K562 (cell line): ENCODE data around the gene BMAL1. TPM values are rescaled to one million over a fixed set of nuclear protein-coding genes. Genes with fewer than 3 reads are reported as not detected.

Source experiments
- ATAC-seq: fragments of 200-7000 bp; cut with Tn5 transposase; 3 replicates; pipeline ENCODE4 v1.9.1; 2020; ENCODE audit warnings: moderate library complexity
- BruUV-seq: library from RNA; stranded (reverse); fragments of 400-500 nt; replicated peaks from 2 replicates; lab custom pipeline; 2021; lab: Mats Ljungman, UMichigan
- CTCF ChIA-PET: fragments of 300-600 bp; formaldehyde crosslinking; extraction: SDS; loops from one replicate; lab custom pipeline; 2021; ENCODE audit warnings: low intra/inter-chr PET ratio; lab: Yijun Ruan, JAX
- POLR2A ChIA-PET: fragments of 300-600, 350-650 bp; sonication (Branson Sonifier 250); formaldehyde crosslinking; extraction: SDS; loops from one replicate; lab custom pipeline; 2021; ENCODE audit warnings: antibody characterized with exemption, inconsistent platforms; lab: Yijun Ruan, JAX
- DNase-seq, 4 experiments: peaks; one replicate each; pipeline versions ENCODE4 v3.0.0 to v3.0.0-alpha.2; 2011 to 2018; ENCODE audit warnings: low spot score in 3 of 4, mixed read lengths in 3 of 4; ENCODE audit errors: extremely low read depth in 1 of 4
- FAIRE-seq: peaks from 2 replicates; lab custom pipeline; 2011; peaks lifted over from hg19 to GRCh38; lab: Jason Lieb, UNC
- H2AFZ ChIP-seq: 2 replicates; pipeline ENCODE4 v1.6.0; 2011; ENCODE audit warnings: low read depth, low read length, control low read depth, inconsistent platforms
- H3K27ac ChIP-seq: fragments of 200-600 bp; 3 replicates; pipeline ENCODE4 v1.8.0; 2011; ENCODE audit warnings: low read depth, mild to moderate bottlenecking, control low read depth, inconsistent platforms, low read length, moderate library complexity, mixed read lengths; ENCODE audit errors: extremely low read depth
- H3K27me3 ChIP-seq, 2 experiments: fragments of 300-600 bp in 1 of 2; 2 replicates in 1 of 2; 3 replicates in 1 of 2; pipeline versions ENCODE4 v1.6.0 to v1.8.0; 2011; ENCODE audit warnings: inconsistent platforms in 2 of 2, low read length in 2 of 2, mild to moderate bottlenecking in 1 of 2, mixed read lengths in 1 of 2, moderate library complexity in 1 of 2; ENCODE audit not compliant: control insufficient read depth in 2 of 2, insufficient read depth in 2 of 2
- H3K36me3 ChIP-seq: fragments of 300-600 bp; 3 replicates; pipeline ENCODE4 v1.8.0; 2011; ENCODE audit warnings: mild to moderate bottlenecking, low read length, inconsistent platforms; ENCODE audit not compliant: control insufficient read depth, insufficient read depth
- H3K4me1 ChIP-seq, 2 experiments: fragments of 200-600 bp in 1 of 2; replicated peaks in 1 of 2; 2 replicates in 1 of 2; 3 replicates in 1 of 2; pipeline versions ENCODE4 v1.5.1 to v1.8.0; 2011; ENCODE audit warnings: inconsistent platforms in 2 of 2, low read length in 2 of 2, mild to moderate bottlenecking in 1 of 2, mixed read lengths in 1 of 2, moderate library complexity in 1 of 2; ENCODE audit not compliant: control insufficient read depth in 2 of 2, insufficient read depth in 2 of 2
- H3K4me2 ChIP-seq: 2 replicates; pipeline ENCODE4 v1.6.1; 2011; ENCODE audit warnings: low read length, control low read depth, inconsistent platforms, mixed read lengths; ENCODE audit not compliant: insufficient read depth
- H3K4me3 ChIP-seq: fragments of 200-600 bp; sonication (generic), shearing (Covaris generic); 2 replicates; pipeline ENCODE4 v1.5.1; 2016; ENCODE audit warnings: control low read depth, inconsistent platforms
- H3K79me2 ChIP-seq: fragments of 200-600 bp; 3 replicates; pipeline ENCODE4 v1.8.0; 2011; ENCODE audit warnings: low read length, inconsistent platforms; ENCODE audit not compliant: control insufficient read depth, insufficient read depth
- H3K9ac ChIP-seq, 2 experiments: 2 replicates each; pipeline versions ENCODE4 v1.6.0 to v1.6.1; 2011; ENCODE audit warnings: low read depth in 2 of 2, low read length in 2 of 2, control low read depth in 1 of 2, inconsistent platforms in 1 of 2, mild to moderate bottlenecking in 1 of 2, mixed read lengths in 1 of 2; ENCODE audit not compliant: insufficient read depth in 1 of 2
- H3K9me1 ChIP-seq: one replicate; pipeline ENCODE4 v1.6.0; 2011; ENCODE audit warnings: inconsistent platforms, mild to moderate bottlenecking, low read length, moderate library complexity; ENCODE audit not compliant: control insufficient read depth, insufficient read depth
- H3K9me3 ChIP-seq: replicated peaks from 2 replicates; pipeline ENCODE4 v1.5.1; 2011; ENCODE audit warnings: low read depth, low read length, inconsistent platforms; ENCODE audit not compliant: control insufficient read depth, insufficient read depth
- H4K20me1 ChIP-seq: replicated peaks from 2 replicates; pipeline ENCODE4 v1.6.1; 2011; ENCODE audit warnings: low read length, inconsistent platforms, mixed read lengths; ENCODE audit not compliant: control insufficient read depth, insufficient read depth
- BRF1 ChIP-seq: IDR thresholded peaks from 3 replicates; pipeline ENCODE4 v1.6.1; 2011; ENCODE audit warnings: borderline replicate concordance, mild to moderate bottlenecking; ENCODE audit not compliant: insufficient read length; ENCODE audit errors: extremely low read depth
- E2F3 ChIP-seq: fragments of 250-450 bp; sonication (Bioruptor Pico); IDR thresholded peaks from 2 replicates; pipeline ENCODE4 v1.4.0; 2020; ENCODE audit warnings: mild to moderate bottlenecking
- E2F6 ChIP-seq, 2 experiments: IDR thresholded peaks; 2 replicates each; pipeline ENCODE4 v1.6.1; 2011; ENCODE audit warnings: borderline replicate concordance in 1 of 2, control low read depth in 1 of 2, low read depth in 1 of 2, low read length in 1 of 2, mild to moderate bottlenecking in 1 of 2, mixed read lengths in 1 of 2, moderate library complexity in 1 of 2; ENCODE audit not compliant: insufficient read depth in 1 of 2, insufficient read length in 1 of 2, poor library complexity in 1 of 2, severe bottlenecking in 1 of 2; ENCODE audit errors: extremely low read depth in 1 of 2
- L3MBTL2 ChIP-seq: fragments of 450-650 bp; IDR thresholded peaks from 2 replicates; pipeline ENCODE4 v1.6.1; 2016; ENCODE audit warnings: mild to moderate bottlenecking, moderate library complexity
- MAFF ChIP-seq: IDR thresholded peaks from 2 replicates; pipeline ENCODE4 v1.6.1; 2012; ENCODE audit warnings: low read length, improper control_type of control experiment
- MAX ChIP-seq: sonication (generic); formaldehyde crosslinking; IDR thresholded peaks from 2 replicates; pipeline ENCODE4 v1.9.0; 2022; ENCODE audit warnings: mild to moderate bottlenecking, missing genetic modification reagents
- MYC ChIP-seq, 2 experiments: fragments of 250-450 bp in 1 of 2; sonication (Bioruptor Pico) in 1 of 2; IDR thresholded peaks; 2 replicates each; pipeline versions ENCODE4 v1.5.1 to v1.6.1; 2012 to 2021; ENCODE audit warnings: low read depth in 2 of 2, borderline replicate concordance in 1 of 2, improper control_type of control experiment in 1 of 2, low read length in 1 of 2, mild to moderate bottlenecking in 1 of 2, moderate library complexity in 1 of 2
- PPARD ChIP-seq: fragments of 250-450 bp; sonication (Bioruptor Pico); IDR thresholded peaks from 2 replicates; pipeline ENCODE4 v1.8.0; 2022; ENCODE audit warnings: inconsistent platforms, mild to moderate bottlenecking, moderate library complexity
- PURB ChIP-seq: sonication (generic); formaldehyde crosslinking; IDR thresholded peaks from 2 replicates; pipeline ENCODE4 v1.9.0; 2021; ENCODE audit warnings: low read depth, mild to moderate bottlenecking, missing genetic modification reagents
- SPI1 ChIP-seq: IDR thresholded peaks from 2 replicates; pipeline ENCODE4 v1.6.1; 2011; ENCODE audit warnings: low read depth, low read length, control low read depth, borderline replicate concordance
- USF1 ChIP-seq: sonication (generic); formaldehyde crosslinking; IDR thresholded peaks from 2 replicates; pipeline ENCODE4 v1.9.0; 2022; ENCODE audit warnings: mild to moderate bottlenecking, missing genetic modification reagents
- USF2 ChIP-seq: sonication (generic); formaldehyde crosslinking; IDR thresholded peaks from 2 replicates; pipeline ENCODE4 v1.5.0; 2020; ENCODE audit warnings: missing genetic modification reagents
- ZC3H11A ChIP-seq: IDR thresholded peaks from 2 replicates; pipeline ENCODE4 v1.6.1; 2012; ENCODE audit warnings: low read depth, low read length, improper control_type of control experiment
- ZNF224 ChIP-seq: sonication (generic); formaldehyde crosslinking; IDR thresholded peaks from 2 replicates; pipeline ENCODE4 v1.8.0; 2022; ENCODE audit warnings: mild to moderate bottlenecking, missing genetic modification reagents
- ZNF280B ChIP-seq: fragments of 250-450 bp; sonication (Bioruptor Pico); IDR thresholded peaks from 2 replicates; pipeline ENCODE4 v1.5.1; 2021; ENCODE audit warnings: mild to moderate bottlenecking
- WGBS: fragments of 100-300 bp; shearing (Covaris generic); methylation state at CpG from one replicate; pipeline ENCODE4 v1.1.6; 2016; ENCODE audit warnings: low coverage, mixed read lengths; ENCODE audit not compliant: insufficient coverage; ENCODE audit errors: missing lambda C conversion rate; 5-methylcytosine and 5-hydroxymethylcytosine counted together
- in situ Hi-C: fragments of 300-500 bp; cut with MboI; formaldehyde crosslinking; loops from 4 replicates; pipeline ENCODE4 v1.15.0; 2018; ENCODE audit warnings: inconsistent platforms, mixed read lengths
- intact Hi-C: fragments of 100-400 bp; cut with micrococcal nuclease; formaldehyde crosslinking; loops from 2 replicates; pipeline ENCODE4 v1.14.2; 2022
- polyA plus RNA-seq, 8 experiments: library from polyadenylated mRNA; depleted of rRNA in 4 of 8; stranded (reverse) in 5 of 8; unstranded in 3 of 8; fragments of >200 nt; fragmentation: Nextera tagmentation in 2 of 8; fragmentation: Illumina TruSeq in 1 of 8; extraction: Ambion mirVana in 2 of 8; extraction: Trizol in 1 of 8; gene quantifications; 2 replicates each; pipeline versions ENCODE4 v1.2.1 to v1.2.3, GENCODE V29; 2011 to 2014; ENCODE audit warnings: inconsistent platforms in 1 of 8, missing spikeins in 1 of 8
- total RNA-seq, 7 experiments: library from RNA; depleted of rRNA in 6 of 7; stranded (reverse); fragments of >200 nt in 6 of 7; fragmentation: Illumina TruSeq in 2 of 7; extraction: Trizol in 2 of 7; gene quantifications; 2 replicates each; pipeline versions ENCODE4 v1.2.1 to v1.2.3, GENCODE V29; 2011 to 2021; ENCODE audit warnings: low replicate concordance in 1 of 7

BMAL1 gene
- total and polyA plus RNA-seq, 9 of the 15 experiments (the other 6 are each of a cell fraction or from before 2014, with no cell fraction given), result 0.14 to 2.4 (median 0.64) TPM

- Histone ChIP-seq H3K9ac (no peak overlapping the region), H3K4me3 (no peak overlapping the region), H3K9me3 (no peaks in the 10 kb centered on the region; the same call in 1 of the 2 replicates), H3K36me3 (no peaks in the 10 kb centered on the region), H3K27me3 (peaks cover 0 to 33% of the 10 kb centered on the region in 2 experiments; a peak in 2 of 5 replicates), H3K79me2 (no peaks in the 10 kb centered on the region), H3K4me1 (no peaks in the 10 kb centered on the region), H3K4me2 (no peak overlapping the region), H3K27ac (no peak overlapping the region), H2AFZ (peak overlapping the region; percentile 53; the same call in 1 of the 2 replicates), H3K9me1 (no peaks in the 10 kb centered on the region), H4K20me1 (no peaks in the 10 kb centered on the region)
- no peak for DNase-seq
- intact Hi-C loops (no loop called here), in situ Hi-C loops (no loop called here)
- ATAC-seq, result peak; percentile 43; the same call in 2 of the 3 replicates
- WGBS, result 5% methylated on average over 10 of the region's 10 CpGs
- CTCF ChIA-PET, result interaction anchor here (0.6 kb wide), 1 partner anchor 119 kb away, joined by 3 read pairs; no protein-coding TSS in a partner anchor
- FAIRE-seq, result no peak
- POLR2A ChIA-PET, result no interaction called here
- no TSS peak for BruUV-seq
- TF ChIP-seq ZNF280B (CRISPR knock-in tag) (no peak), ZC3H11A (no peak), ZNF224 (CRISPR knock-in tag) (no peak), PURB (no peak), SPI1 (peak; percentile 97), USF1 (CRISPR knock-in tag) (peak; percentile 57), MAX (CRISPR knock-in tag) (0 out of 2 replicates have a peak, but pooled peaks have one; percentile 32), MAFF (no peak), PPARD (no peak), E2F6 (IDR thresholded peaks at IDR 0.05; ENCODE audit: borderline replicate concordance in 1 of 2, extremely low read depth in 1 of 2, insufficient read depth in 1 of 2, insufficient read length in 1 of 2, low read depth in 1 of 2, low read length in 1 of 2, poor library complexity in 1 of 2, severe bottlenecking in 1 of 2) (peak in 1 of 2 experiments; percentile 41), BRF1 (no peak), E2F3 (CRISPR knock-in tag) (no peak), MYC (IDR thresholded peaks at IDR 0.05; ENCODE audit: low read depth, low read length) (peak; percentile 66), MYC (CRISPR knock-in tag; IDR thresholded peaks at IDR 0.05; ENCODE audit: borderline replicate concordance, low read depth) (no peak), USF2 (CRISPR knock-in tag) (peak; percentile 75), L3MBTL2 (peak; percentile 90)
Measured at GRCh38 chr11:13303668-13304649, 26.4 kb downstream of the BMAL1 start.
